PFSK-1 (cell line): ENCODE measurements around the gene TMPRSS4.

Source experiments
- REST ChIP-seq, 2 experiments: IDR thresholded peaks; 2 replicates each; pipeline versions ENCODE4 v1.6.1 to v1.8.0; 2011 to 2012; ENCODE audit warnings: low read depth in 2 of 2, low read length in 2 of 2, control low read depth in 1 of 2, inconsistent platforms in 1 of 2, mild to moderate bottlenecking in 1 of 2, moderate library complexity in 1 of 2; ENCODE audit not compliant: insufficient read depth in 1 of 2
- TAF1 ChIP-seq: IDR thresholded peaks from 2 replicates; pipeline ENCODE4 v1.6.1; 2012; ENCODE audit warnings: low read length, control low read depth, borderline replicate concordance; ENCODE audit not compliant: insufficient read depth

- no peak for TF ChIP-seq TAF1
- TF ChIP-seq REST (IDR thresholded peaks at IDR 0.05; ENCODE audit: insufficient read depth in 1 of 2, low read depth in 2 of 2, low read length in 2 of 2): no peak
Measured at GRCh38 chr11:118090545-118091162, 13.8 kb downstream of the TMPRSS4 start.
